Osteoblast (primary cell): Measurements from ENCODE around the gene NAPG. TPM values are rescaled to one million over a fixed set of nuclear protein-coding genes. Genes with fewer than 3 reads are reported as not detected.

Experiments used
- DNase-seq: peaks from one replicate; pipeline ENCODE4 v3.0.0; 2011; ENCODE audit warnings: low spot score, mixed read lengths; ENCODE audit not compliant: insufficient read length; ENCODE audit errors: missing footprints
- H2AFZ ChIP-seq: 2 replicates; pipeline ENCODE4 v1.6.0; 2011; ENCODE audit warnings: mild to moderate bottlenecking, low read length
- H3K27ac ChIP-seq: 2 replicates; pipeline ENCODE4 v1.5.1; 2011; ENCODE audit warnings: mild to moderate bottlenecking, low read depth, low read length, moderate library complexity
- H3K27me3 ChIP-seq: 2 replicates; pipeline ENCODE4 v1.6.0; 2012; ENCODE audit warnings: mild to moderate bottlenecking, control low read depth, inconsistent platforms, low read length, moderate library complexity; ENCODE audit not compliant: insufficient read depth
- H3K36me3 ChIP-seq: 2 replicates; pipeline ENCODE4 v1.5.1; 2011; ENCODE audit warnings: mild to moderate bottlenecking, low read length, control low read depth, moderate library complexity; ENCODE audit not compliant: insufficient read depth
- H3K4me1 ChIP-seq: 2 replicates; pipeline ENCODE4 v1.5.1; 2011; ENCODE audit warnings: mild to moderate bottlenecking, low read length, control low read depth, moderate library complexity; ENCODE audit not compliant: insufficient read depth
- H3K4me2 ChIP-seq: 2 replicates; pipeline ENCODE4 v1.6.0; 2011; ENCODE audit warnings: mild to moderate bottlenecking, low read length; ENCODE audit not compliant: insufficient read depth
- H3K4me3 ChIP-seq: fragments of 200-600 bp; sonication (generic); 3 replicates; pipeline ENCODE4 v1.5.1; 2012; ENCODE audit warnings: mild to moderate bottlenecking, low read length, inconsistent platforms; ENCODE audit not compliant: insufficient read depth
- H3K79me2 ChIP-seq: 2 replicates; pipeline ENCODE4 v1.6.0; 2012; ENCODE audit warnings: mild to moderate bottlenecking, low read length, control low read depth, inconsistent platforms; ENCODE audit not compliant: insufficient read depth
- H3K9me3 ChIP-seq: 2 replicates; pipeline ENCODE4 v1.5.1; 2011; ENCODE audit warnings: low read depth, low read length, control low read depth
- H4K20me1 ChIP-seq: 2 replicates; pipeline ENCODE4 v1.6.0; 2012; ENCODE audit warnings: mild to moderate bottlenecking, low read length, control low read depth; ENCODE audit not compliant: insufficient read depth
- total RNA-seq: library from RNA; depleted of rRNA; stranded (reverse); fragments of >200 nt; gene quantifications from 2 replicates; pipeline ENCODE4 v1.2.3, GENCODE V29; 2012
- TF ChIP-seq, protein P1 (sequence below): IDR thresholded peaks from 2 replicates; pipeline ENCODE4 v1.5.1; 2011; ENCODE audit warnings: mild to moderate bottlenecking, low read depth, low read length, moderate library complexity; ENCODE audit errors: extremely low read depth

The NAPG gene
- total RNA-seq, 1 donor, result 47.4 TPM

GRCh38 chr18:10486362-10486761 lies 39.5 kb upstream of the NAPG start:
- Histone ChIP-seq H3K9me3 (no peaks in the 10 kb centered on the region), H3K27ac (no peak overlapping the region), H3K79me2 (no peaks in the 10 kb centered on the region), H3K36me3 (no peaks in the 10 kb centered on the region), H4K20me1 (no peaks in the 10 kb centered on the region), H2AFZ (no peak overlapping the region), H3K4me3 (no peak overlapping the region), H3K4me1 (no peaks in the 10 kb centered on the region), H3K27me3 (peaks cover 2% of the 10 kb centered on the region), H3K4me2 (no peak overlapping the region)
- no peak for DNase-seq
- TF ChIP-seq, protein P1, sequence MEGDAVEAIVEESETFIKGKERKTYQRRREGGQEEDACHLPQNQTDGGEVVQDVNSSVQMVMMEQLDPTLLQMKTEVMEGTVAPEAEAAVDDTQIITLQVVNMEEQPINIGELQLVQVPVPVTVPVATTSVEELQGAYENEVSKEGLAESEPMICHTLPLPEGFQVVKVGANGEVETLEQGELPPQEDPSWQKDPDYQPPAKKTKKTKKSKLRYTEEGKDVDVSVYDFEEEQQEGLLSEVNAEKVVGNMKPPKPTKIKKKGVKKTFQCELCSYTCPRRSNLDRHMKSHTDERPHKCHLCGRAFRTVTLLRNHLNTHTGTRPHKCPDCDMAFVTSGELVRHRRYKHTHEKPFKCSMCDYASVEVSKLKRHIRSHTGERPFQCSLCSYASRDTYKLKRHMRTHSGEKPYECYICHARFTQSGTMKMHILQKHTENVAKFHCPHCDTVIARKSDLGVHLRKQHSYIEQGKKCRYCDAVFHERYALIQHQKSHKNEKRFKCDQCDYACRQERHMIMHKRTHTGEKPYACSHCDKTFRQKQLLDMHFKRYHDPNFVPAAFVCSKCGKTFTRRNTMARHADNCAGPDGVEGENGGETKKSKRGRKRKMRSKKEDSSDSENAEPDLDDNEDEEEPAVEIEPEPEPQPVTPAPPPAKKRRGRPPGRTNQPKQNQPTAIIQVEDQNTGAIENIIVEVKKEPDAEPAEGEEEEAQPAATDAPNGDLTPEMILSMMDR, result no peak

DNA sequence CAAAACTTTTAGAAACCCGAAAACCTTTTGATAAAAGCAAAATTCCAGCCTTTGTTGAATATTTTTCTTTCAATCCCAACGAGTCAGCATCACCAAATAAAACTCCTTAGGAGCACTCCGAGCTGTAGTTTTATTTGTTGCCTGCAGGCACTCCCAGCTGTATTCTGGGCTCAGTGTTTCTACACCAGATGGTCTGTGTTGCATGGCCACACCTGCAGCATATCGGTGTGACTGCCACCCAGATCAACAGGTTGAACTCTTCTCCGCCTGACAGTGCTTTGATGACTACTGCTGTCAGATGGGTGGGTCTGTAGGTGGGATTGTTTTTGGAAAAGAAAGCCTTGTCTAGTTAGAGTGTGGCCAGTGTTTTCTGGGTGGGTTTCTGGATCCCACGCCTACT lies 38.7 kb upstream of the NAPG start:
- Histone ChIP-seq H3K79me2 (no peaks in the 10 kb centered on the region), H2AFZ (no peak overlapping the region), H4K20me1 (no peaks in the 10 kb centered on the region), H3K4me3 (no peak overlapping the region), H3K4me1 (no peaks in the 10 kb centered on the region), H3K9me3 (no peaks in the 10 kb centered on the region), H3K4me2 (no peak overlapping the region), H3K36me3 (no peaks in the 10 kb centered on the region), H3K27me3 (peaks cover 2% of the 10 kb centered on the region), H3K27ac (no peak overlapping the region)
- TF ChIP-seq, protein P1, result no peak
- DNase-seq, result no peak

GRCh38 chr18:10488017-10488416 lies 37.8 kb upstream of the NAPG start:
- Histone ChIP-seq H3K36me3 (no peaks in the 10 kb centered on the region), H3K4me2 (no peak overlapping the region), H3K4me3 (no peak overlapping the region), H3K27ac (no peak overlapping the region), H2AFZ (no peak overlapping the region), H4K20me1 (no peaks in the 10 kb centered on the region), H3K27me3 (no peaks in the 10 kb centered on the region), H3K4me1 (no peaks in the 10 kb centered on the region), H3K79me2 (no peaks in the 10 kb centered on the region), H3K9me3 (no peaks in the 10 kb centered on the region)
- TF ChIP-seq, protein P1, result no peak
- DNase-seq, result no peak

DNA sequence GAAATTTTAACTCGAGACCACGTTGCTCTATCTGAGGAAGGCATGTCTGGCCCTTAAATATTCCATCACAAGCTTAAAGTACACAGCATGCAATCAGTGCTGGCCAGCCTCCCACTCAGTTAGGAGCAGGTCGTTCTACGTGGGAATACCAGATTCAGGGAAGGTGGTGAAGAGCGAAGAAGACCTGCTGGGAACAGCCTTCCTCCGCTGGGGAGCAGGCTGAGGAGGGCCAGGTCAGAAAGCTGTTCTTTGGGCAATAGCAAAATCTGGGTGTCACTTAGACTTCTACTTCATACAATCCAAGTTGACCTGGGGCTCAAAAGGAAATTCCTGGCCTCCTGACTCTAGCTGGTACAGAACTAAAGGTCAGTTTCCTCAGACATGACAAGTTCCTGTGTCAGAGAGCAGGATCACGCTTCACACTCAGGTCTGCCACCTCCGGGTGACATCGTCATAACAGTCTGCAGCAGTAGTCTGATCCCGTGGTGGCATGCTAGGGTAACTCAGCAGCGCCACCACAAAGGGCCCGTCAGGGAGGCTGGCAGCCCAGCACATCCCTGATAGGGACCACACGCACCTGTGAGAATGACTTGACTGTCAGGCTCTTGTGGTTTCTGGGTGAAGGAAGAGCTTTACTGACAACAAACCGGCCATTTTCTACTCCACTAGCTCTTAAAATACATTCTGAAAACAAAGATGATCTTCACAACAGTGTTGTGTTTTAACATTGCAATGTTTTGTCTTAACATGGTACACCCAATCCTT lies 35.2 kb upstream of the NAPG start:
- H3K9me3 ChIP-seq, result no peaks in the 10 kb centered on the region
- H3K4me2 ChIP-seq, result no peak overlapping the region
- H3K27ac ChIP-seq, result no peak overlapping the region
- TF ChIP-seq, protein P1, result no peak
- H3K79me2 ChIP-seq, result no peaks in the 10 kb centered on the region
- no peak for DNase-seq
- H3K4me1 ChIP-seq, result no peaks in the 10 kb centered on the region
- H3K36me3 ChIP-seq, result no peaks in the 10 kb centered on the region
- H3K27me3 ChIP-seq, result peaks cover 6% of the 10 kb centered on the region
- H3K4me3 ChIP-seq, result no peak overlapping the region
- no peaks in the 10 kb centered on the region for H4K20me1 ChIP-seq
- H2AFZ ChIP-seq, result no peak overlapping the region
